B cell (primary cell): Measurements from ENCODE around the gene SREBF1. TPM values are rescaled to one million over a fixed set of nuclear protein-coding genes. Genes with fewer than 3 reads are reported as not detected.

ENCODE experiments used
- ATAC-seq: fragments of 200-7000 bp; cut with Tn5 transposase; one replicate; pipeline ENCODE4 v1.10.0; 2021; ENCODE audit warnings: low read depth, mild to moderate bottlenecking, moderate number of reproducible peaks, moderate library complexity
- CTCF ChIA-PET: fragments of 350-600 bp; sonication (Branson Sonifier 250); formaldehyde crosslinking; loops from one replicate; lab custom pipeline; 2021; ENCODE audit warnings: antibody characterized with exemption, inconsistent platforms; lab: Charles Lee
- POLR2A ChIA-PET: fragments of 350-600 bp; sonication (Branson Sonifier 250); formaldehyde crosslinking; loops from one replicate; lab custom pipeline; 2021; ENCODE audit warnings: antibody characterized with exemption; lab: Charles Lee
- DNase-seq: peaks from one replicate; pipeline ENCODE4 v3.0.0; 2013
- H2AFZ ChIP-seq: 2 replicates; pipeline ENCODE4 v1.6.1; 2012; ENCODE audit warnings: mild to moderate bottlenecking, low read depth, low read length; ENCODE audit not compliant: insufficient read depth, poor library complexity, severe bottlenecking
- H3K27ac ChIP-seq, 2 donors: 1 replicate in 1 of 2; 2 replicates in 1 of 2; pipeline ENCODE4 v1.5.1; 2012 to 2013; ENCODE audit warnings: low read length in 2 of 2, mild to moderate bottlenecking in 2 of 2, moderate library complexity in 1 of 2
- H3K27me3 ChIP-seq, 4 experiments: fragments of 200-600 bp in 1 of 4; sonication (generic) in 1 of 4; replicated peaks in 1 of 4; 1 replicate in 2 of 4; 2 replicates in 2 of 4; pipeline versions ENCODE4 v1.6.1 to v1.7.0; 2013 to 2016; ENCODE audit warnings: low read length in 3 of 4, mild to moderate bottlenecking in 2 of 4, mixed read lengths in 1 of 4, moderate library complexity in 1 of 4; ENCODE audit not compliant: insufficient read depth in 4 of 4, control insufficient read depth in 3 of 4; ENCODE audit errors: control extremely low read depth in 1 of 4
- H3K36me3 ChIP-seq, 2 experiments: replicated peaks in 1 of 2; 1 replicate in 1 of 2; 2 replicates in 1 of 2; pipeline versions ENCODE4 v1.6.1 to v1.7.1; 2013; ENCODE audit warnings: low read length in 1 of 2; ENCODE audit not compliant: insufficient read depth in 2 of 2, control insufficient read depth in 1 of 2; ENCODE audit errors: control extremely low read depth in 1 of 2, extremely low read depth in 1 of 2
- H3K4me1 ChIP-seq, 2 donors: fragments of 200-600 bp in 1 of 2; sonication (generic) in 1 of 2; 1 replicate in 1 of 2; 2 replicates in 1 of 2; pipeline versions ENCODE4 v1.5.1 to v1.6.1; 2013 to 2017; ENCODE audit warnings: low read length in 2 of 2; ENCODE audit not compliant: control insufficient read depth in 2 of 2, insufficient read depth in 2 of 2
- H3K4me2 ChIP-seq: replicated peaks from 2 replicates; pipeline ENCODE3; 2012; ENCODE audit warnings: mild to moderate bottlenecking, low read depth, low read length; ENCODE audit not compliant: poor library complexity, severe bottlenecking
- H3K4me3 ChIP-seq, 5 experiments: fragments of 200-600 bp in 1 of 5; sonication (generic) in 1 of 5; 1 replicate in 3 of 5; 2 replicates in 2 of 5; pipeline versions ENCODE4 v1.5.1 to v1.7.0; 2011 to 2016; ENCODE audit warnings: low read length in 4 of 5, mild to moderate bottlenecking in 4 of 5, low read depth in 2 of 5, control low read depth in 1 of 5, moderate library complexity in 1 of 5; ENCODE audit not compliant: insufficient read depth in 1 of 5; ENCODE audit errors: control extremely low read depth in 1 of 5, extremely low read depth in 1 of 5
- H3K79me2 ChIP-seq: fragments of 200-600 bp; sonication (generic); one replicate; pipeline ENCODE4 v1.6.0; 2016; ENCODE audit warnings: low read length; ENCODE audit not compliant: control insufficient read depth, insufficient read depth
- H3K9ac ChIP-seq: fragments of 200-600 bp; sonication (generic); 2 replicates; pipeline ENCODE4 v1.6.1; 2017; ENCODE audit warnings: mild to moderate bottlenecking, low read length, moderate library complexity
- H3K9me3 ChIP-seq, 3 donors: one replicate each; pipeline versions ENCODE4 v1.6.1 to v1.7.1; 2013; ENCODE audit warnings: low read length in 2 of 3; ENCODE audit not compliant: control insufficient read depth in 2 of 3, insufficient read depth in 1 of 3; ENCODE audit errors: control extremely low read depth in 1 of 3
- H4K20me1 ChIP-seq: 2 replicates; pipeline ENCODE4 v1.6.0; 2012; ENCODE audit warnings: mild to moderate bottlenecking, low read length; ENCODE audit not compliant: insufficient read depth, control insufficient read depth, poor library complexity, severe bottlenecking
- H3K27ac Mint-ChIP-seq: one replicate; pipeline ENCODE4 v1.8.0; 2021; ENCODE audit warnings: mixed read lengths
- H3K27me3 Mint-ChIP-seq: one replicate; pipeline ENCODE4 v1.8.0; 2021; ENCODE audit warnings: mixed read lengths
- H3K4me1 Mint-ChIP-seq: one replicate; pipeline ENCODE4 v1.8.0; 2021; ENCODE audit warnings: mixed read lengths
- H3K4me3 Mint-ChIP-seq: one replicate; pipeline ENCODE4 v1.8.0; 2021; ENCODE audit warnings: mixed read lengths
- H3K9me3 Mint-ChIP-seq: one replicate; pipeline ENCODE4 v1.8.0; 2022; ENCODE audit warnings: mixed read lengths; ENCODE audit not compliant: insufficient read depth
- EZH2 ChIP-seq: IDR thresholded peaks from 2 replicates; pipeline ENCODE4 v1.6.1; 2012; ENCODE audit warnings: borderline replicate concordance, low read depth, mild to moderate bottlenecking, moderate library complexity, low read length; ENCODE audit not compliant: insufficient read depth, poor library complexity, severe bottlenecking
- WGBS: methylation state at CpG from one replicate; pipeline ENCODE4 v1.1.5; 2013; ENCODE audit warnings: missing lambda C conversion rate; ENCODE audit not compliant: insufficient coverage; 5-methylcytosine and 5-hydroxymethylcytosine counted together
- intact Hi-C: fragments of 100-400 bp; cut with micrococcal nuclease; formaldehyde crosslinking; loops from one replicate; pipeline ENCODE4 v1.10.0; 2022
- polyA plus RNA-seq: library from polyadenylated mRNA; depleted of rRNA; stranded (reverse); fragments of >200 nt; gene quantifications from 2 replicates; pipeline ENCODE4 v1.2.3, GENCODE V29; 2012
- total RNA-seq, 2 donors: library from RNA; stranded (reverse); fragments of 120-200 nt in 1 of 2; gene quantifications; 1 replicate in 1 of 2; 2 replicates in 1 of 2; pipeline versions ENCODE4 v1.2.3 to v1.2.4, GENCODE V29; 2013 to 2022
- TF ChIP-seq, protein P1 (sequence below): fragments of 200-600 bp; IDR thresholded peaks from one replicate; pipeline ENCODE4 v1.8.0; 2022; ENCODE audit warnings: antibody characterized with exemption, mild to moderate bottlenecking

Gene SREBF1
- total and polyA plus RNA-seq, 2 donors (not counting 1 experiment from before 2014, with no cell fraction given) = 21.6 to 34.9 TPM

- Histone ChIP-seq H3K9me3 (peaks cover 0 to 4% (median 0%) of the 10 kb centered on the region in 3 donors), H3K79me2 (peaks cover 10% of the 10 kb centered on the region), H2AFZ (peak overlapping the region; percentile 49), H3K27ac (no peak overlapping the region), H3K27me3 (peaks cover 0 to 16% (median 3%) of the 10 kb centered on the region in 4 experiments), H3K4me2 (peak overlapping the region; percentile 98), H3K9ac (peak overlapping the region; percentile 72), H4K20me1 (peaks cover 81% of the 10 kb centered on the region), H3K4me3 (peak overlapping the region in 4 of 5 experiments; percentile 11 to 74 (median 57)), H3K4me1 (peaks cover 27 to 37% of the 10 kb centered on the region in 2 donors), H3K36me3 (no peaks in the 10 kb centered on the region)
- WGBS = under 1% methylated on average over 50 of the region's 57 CpGs
- Mint-ChIP-seq H3K4me1 (peaks cover 26% of the 10 kb centered on the region), H3K4me3 (peak overlapping the region; percentile 68), H3K27ac (no peak overlapping the region), H3K9me3 (no peaks in the 10 kb centered on the region), H3K27me3 (peaks cover 5% of the 10 kb centered on the region)
- ChIA-PET POLR2A (no interaction called here), CTCF (interaction anchor here (0.6 to 0.9 kb wide), 2 partner anchors 21 to 100 kb away, joined by 3 read pairs; no protein-coding TSS in a partner anchor)
- TF ChIP-seq, protein P1, sequence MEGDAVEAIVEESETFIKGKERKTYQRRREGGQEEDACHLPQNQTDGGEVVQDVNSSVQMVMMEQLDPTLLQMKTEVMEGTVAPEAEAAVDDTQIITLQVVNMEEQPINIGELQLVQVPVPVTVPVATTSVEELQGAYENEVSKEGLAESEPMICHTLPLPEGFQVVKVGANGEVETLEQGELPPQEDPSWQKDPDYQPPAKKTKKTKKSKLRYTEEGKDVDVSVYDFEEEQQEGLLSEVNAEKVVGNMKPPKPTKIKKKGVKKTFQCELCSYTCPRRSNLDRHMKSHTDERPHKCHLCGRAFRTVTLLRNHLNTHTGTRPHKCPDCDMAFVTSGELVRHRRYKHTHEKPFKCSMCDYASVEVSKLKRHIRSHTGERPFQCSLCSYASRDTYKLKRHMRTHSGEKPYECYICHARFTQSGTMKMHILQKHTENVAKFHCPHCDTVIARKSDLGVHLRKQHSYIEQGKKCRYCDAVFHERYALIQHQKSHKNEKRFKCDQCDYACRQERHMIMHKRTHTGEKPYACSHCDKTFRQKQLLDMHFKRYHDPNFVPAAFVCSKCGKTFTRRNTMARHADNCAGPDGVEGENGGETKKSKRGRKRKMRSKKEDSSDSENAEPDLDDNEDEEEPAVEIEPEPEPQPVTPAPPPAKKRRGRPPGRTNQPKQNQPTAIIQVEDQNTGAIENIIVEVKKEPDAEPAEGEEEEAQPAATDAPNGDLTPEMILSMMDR = no peak
- peak; percentile 34 for TF ChIP-seq EZH2
- DNase-seq (no peak), ATAC-seq (no peak)
- intact Hi-C loops = loop anchor here (1.0 to 5.0 kb wide), 2 partner anchors 16 to 55 kb away; no protein-coding TSS in a partner anchor
These were observed 54.2 kb downstream of the SREBF1 start for GRCh38 chr17:17782523-17783115.
